Amygdala (tissue), 56 donors: ENCODE data around the gene RICTOR.
"Not testable (repeated sequence)": the region's sequence is repeated elsewhere in the genome, so short reads cannot be mapped to it uniquely, and the experiment has no call there.

Source experiments
- DNase-seq, 56 donors: peaks; one replicate each; lab custom pipeline; 2025; lab: John Stamatoyannopoulos, UW

Gene RICTOR

GRCh38 chr5:39015743-39016586 is 58.2 kb downstream of the RICTOR start:
- DNase-seq: no peak

GRCh38 chr5:39014561-39014960 is 59.6 kb downstream of the RICTOR start:
- no peak for DNase-seq

- DNase-seq: no peak
Measured at GRCh38 chr5:39013938-39014337, 60.3 kb downstream of the RICTOR start.

GRCh38 chr5:39010958-39011357 is 63.2 kb downstream of the RICTOR start:
- DNase-seq: not testable (repeated sequence)

GRCh38 chr5:39009981-39010380 is 64.2 kb downstream of the RICTOR start:
- no peak for DNase-seq

- DNase-seq: no peak
Measured at GRCh38 chr5:39009280-39009679, 64.9 kb downstream of the RICTOR start.

GRCh38 chr5:39006650-39007049 is 67.5 kb downstream of the RICTOR start:
- DNase-seq: no peak

- no peak for DNase-seq
Measured at GRCh38 chr5:39005566-39006232, 68.5 kb downstream of the RICTOR start.

- DNase-seq: no peak
Measured at GRCh38 chr5:39001683-39002082, 72.5 kb downstream of the RICTOR start.

GRCh38 chr5:38999037-38999436 is 75.2 kb downstream of the RICTOR start:
- DNase-seq: no peak

GRCh38 chr5:38997591-38997990 is 76.6 kb downstream of the RICTOR start:
- no peak for DNase-seq

GRCh38 chr5:38996123-38996522 is 78.1 kb downstream of the RICTOR start:
- no peak for DNase-seq

GRCh38 chr5:38994324-38994927 is 79.8 kb downstream of the RICTOR start:
- peak in 7 of 56 donors; percentile 0 to 44 (median 4) for DNase-seq

- DNase-seq: not testable (repeated sequence)
Measured at GRCh38 chr5:38989974-38990719, 84.1 kb downstream of the RICTOR start.

GRCh38 chr5:38985909-38986452 is 88.2 kb downstream of the RICTOR start:
- no peak for DNase-seq

- DNase-seq: no peak
Measured at GRCh38 chr5:38979535-38979934, 94.7 kb downstream of the RICTOR start.

- no peak for DNase-seq
Measured at GRCh38 chr5:38978036-38978435, 96.2 kb downstream of the RICTOR start.

- DNase-seq: no peak
Measured at GRCh38 chr5:38968665-38969064, 105.5 kb downstream of the RICTOR start.

- DNase-seq: no peak
Measured at GRCh38 chr5:38961691-38962090, 112.5 kb downstream of the RICTOR start.

- no peak for DNase-seq
Measured at GRCh38 chr5:38953426-38954012, 120.7 kb downstream of the RICTOR start.
